ENCODE results near the gene MYOM3.

Gene MYOM3

GRCh38 chr1:24154215-24154614 is 42.3 kb upstream of the MYOM3 start:
- TF ChIP-seq CTCF (IDR thresholded peaks at IDR 0.05; ENCODE audit: low read depth, low read length, missing control alignments): no peak
- DNase-seq (ENCODE audit: low read depth): no peak
- H3K4me3 ChIP-seq (ENCODE audit: low read depth, low read length): no peak overlapping the region

- H3K4me3 ChIP-seq (ENCODE audit: low read depth, low read length): no peak overlapping the region
- no peak for TF ChIP-seq CTCF (IDR thresholded peaks at IDR 0.05; ENCODE audit: low read depth, low read length, missing control alignments)
- no peak for DNase-seq (ENCODE audit: low read depth)
These were observed 40.9 kb upstream of the MYOM3 start for GRCh38 chr1:24152631-24153494.

GRCh38 chr1:24151175-24151533 is 39.2 kb upstream of the MYOM3 start:
- no peak overlapping the region for H3K4me3 ChIP-seq (ENCODE audit: low read depth, low read length)
- TF ChIP-seq CTCF (IDR thresholded peaks at IDR 0.05; ENCODE audit: low read depth, low read length, missing control alignments): no peak
- DNase-seq (ENCODE audit: low read depth): no peak

- H3K4me3 ChIP-seq (ENCODE audit: low read depth, low read length): no peak overlapping the region
- peak; percentile 80 for TF ChIP-seq CTCF (IDR thresholded peaks at IDR 0.05; ENCODE audit: low read depth, low read length, missing control alignments)
- peak; percentile 56 for DNase-seq (ENCODE audit: low read depth)
These were observed 38.6 kb upstream of the MYOM3 start for GRCh38 chr1:24150234-24151174.

GRCh38 chr1:24149866-24150233 is 37.9 kb upstream of the MYOM3 start:
- TF ChIP-seq CTCF (IDR thresholded peaks at IDR 0.05; ENCODE audit: low read depth, low read length, missing control alignments): no peak
- no peak overlapping the region for H3K4me3 ChIP-seq (ENCODE audit: low read depth, low read length)
- DNase-seq (ENCODE audit: low read depth): no peak

- no peak overlapping the region for H3K4me3 ChIP-seq (ENCODE audit: low read depth, low read length)
- no peak for DNase-seq (ENCODE audit: low read depth)
- TF ChIP-seq CTCF (IDR thresholded peaks at IDR 0.05; ENCODE audit: low read depth, low read length, missing control alignments): no peak
These were observed 35.9 kb upstream of the MYOM3 start for GRCh38 chr1:24147816-24148215.
